Renal pelvis (tissue), 12 donors: ENCODE results near the gene IRF2BP2. TPM values are rescaled to one million over a fixed set of nuclear protein-coding genes. Genes with fewer than 3 reads are reported as not detected.

Experiments
- DNase-seq: peaks from one replicate; pipeline ENCODE4 v3.0.0-alpha.2; 2013
- long read RNA-seq, 16 experiments: transcript quantifications; one replicate each; lab custom pipeline, GENCODE V29; 2026
- polyA plus RNA-seq, 3 donors: library from polyadenylated mRNA; unstranded; fragments of 120-200 nt; gene quantifications; one replicate each; pipeline ENCODE4 v1.2.1, GENCODE V29; 2013; ENCODE audit not compliant: insufficient read length in 3 of 3

The IRF2BP2 gene
- polyA plus RNA-seq: 100 to 1,000 TPM; 151 to 170 (median 167) TPM
- long read RNA-seq, donor 1, full-length matches to known transcripts: 27 of 27 reads
- long read RNA-seq, donor 1, partial matches to known transcripts: 0 of 27 reads
- long read RNA-seq, donor 1, other reads (novel, unspliced or antisense): 0 of 27 reads
- long read RNA-seq, donor 2, full-length matches to known transcripts: 24 of 24 reads
- long read RNA-seq, donor 2, partial matches to known transcripts: 0 of 24 reads
- long read RNA-seq, donor 2, other reads (novel, unspliced or antisense): 0 of 24 reads
- long read RNA-seq, donor 3, full-length matches to known transcripts: 22 of 22 reads
- long read RNA-seq, donor 3, partial matches to known transcripts: 0 of 22 reads
- long read RNA-seq, donor 3, other reads (novel, unspliced or antisense): 0 of 22 reads
- long read RNA-seq, donor 4, full-length matches to known transcripts: 19 of 19 reads
- long read RNA-seq, donor 4, partial matches to known transcripts: 0 of 19 reads
- long read RNA-seq, donor 4, other reads (novel, unspliced or antisense): 0 of 19 reads
- long read RNA-seq, donor 5, full-length matches to known transcripts: 16 of 16 reads
- long read RNA-seq, donor 5, partial matches to known transcripts: 0 of 16 reads
- long read RNA-seq, donor 5, other reads (novel, unspliced or antisense): 0 of 16 reads
- long read RNA-seq, donor 6, full-length matches to known transcripts: 34 of 39 reads
- long read RNA-seq, donor 6, partial matches to known transcripts: 5 of 39 reads
- long read RNA-seq, donor 6, other reads (novel, unspliced or antisense): 0 of 39 reads
- long read RNA-seq, donor 7, full-length matches to known transcripts: 43 of 43 reads
- long read RNA-seq, donor 7, partial matches to known transcripts: 0 of 43 reads
- long read RNA-seq, donor 7, other reads (novel, unspliced or antisense): 0 of 43 reads
- long read RNA-seq, donor 8, full-length matches to known transcripts: 20 of 20 reads
- long read RNA-seq, donor 8, partial matches to known transcripts: 0 of 20 reads
- long read RNA-seq, donor 8, other reads (novel, unspliced or antisense): 0 of 20 reads
- long read RNA-seq, donor 9, full-length matches to known transcripts: 26 of 137 reads
- long read RNA-seq, donor 9, partial matches to known transcripts: 111 of 137 reads
- long read RNA-seq, donor 9, other reads (novel, unspliced or antisense): 0 of 137 reads
- long read RNA-seq, donor 10, full-length matches to known transcripts: 33 of 33 reads
- long read RNA-seq, donor 10, partial matches to known transcripts: 0 of 33 reads
- long read RNA-seq, donor 10, other reads (novel, unspliced or antisense): 0 of 33 reads
- long read RNA-seq, donor 11, full-length matches to known transcripts: 29 of 29 reads
- long read RNA-seq, donor 11, partial matches to known transcripts: 0 of 29 reads
- long read RNA-seq, donor 11, other reads (novel, unspliced or antisense): 0 of 29 reads
- long read RNA-seq, donor 12, full-length matches to known transcripts: 47 of 47 reads
- long read RNA-seq, donor 12, partial matches to known transcripts: 0 of 47 reads
- long read RNA-seq, donor 12, other reads (novel, unspliced or antisense): 0 of 47 reads
- long read RNA-seq, donor 13, full-length matches to known transcripts: 24 of 24 reads
- long read RNA-seq, donor 13, partial matches to known transcripts: 0 of 24 reads
- long read RNA-seq, donor 13, other reads (novel, unspliced or antisense): 0 of 24 reads
- long read RNA-seq, donor 14: 0 reads
- long read RNA-seq, donor 15, full-length matches to known transcripts: 44 of 44 reads
- long read RNA-seq, donor 15, partial matches to known transcripts: 0 of 44 reads
- long read RNA-seq, donor 15, other reads (novel, unspliced or antisense): 0 of 44 reads
- long read RNA-seq, donor 16, full-length matches to known transcripts: 19 of 19 reads
- long read RNA-seq, donor 16, partial matches to known transcripts: 0 of 19 reads
- long read RNA-seq, donor 16, other reads (novel, unspliced or antisense): 0 of 19 reads

DNA sequence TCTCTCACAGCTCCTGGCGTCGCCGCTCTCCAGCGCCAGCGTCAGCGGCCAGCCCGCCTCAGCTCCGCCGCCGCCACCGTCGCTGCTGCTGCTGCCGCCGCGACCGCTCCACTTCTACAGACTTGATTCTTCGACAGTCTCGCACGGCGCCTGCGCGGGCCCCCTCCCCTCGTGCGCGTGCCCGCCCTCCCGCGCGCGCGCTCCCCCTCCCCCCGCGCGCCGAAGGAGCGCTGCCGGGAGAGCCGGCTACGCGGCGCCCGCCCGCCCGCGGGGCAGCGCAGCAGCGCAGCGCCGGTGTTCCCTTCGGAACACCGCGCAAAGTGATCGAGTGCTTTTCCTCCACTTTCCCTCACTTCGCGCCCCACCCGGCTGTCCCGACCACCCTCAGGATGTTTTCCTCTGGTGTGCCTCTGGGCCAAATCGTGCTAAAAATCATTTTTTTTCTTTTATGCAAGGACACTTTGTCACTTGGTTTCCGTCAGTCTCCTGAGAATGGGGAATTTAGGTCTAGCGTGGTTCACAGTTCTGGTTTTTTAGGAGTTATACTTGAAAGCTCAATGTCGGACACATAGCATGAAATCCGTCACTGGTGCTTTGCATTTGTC is at the start of gene IRF2BP2:
IRF2BP2 (minus strand) TSS at position 118 of the 605 bp plus-strand sequence. CDS start 684 bp downstream, outside the sequence.
- no peak for DNase-seq

DNA sequence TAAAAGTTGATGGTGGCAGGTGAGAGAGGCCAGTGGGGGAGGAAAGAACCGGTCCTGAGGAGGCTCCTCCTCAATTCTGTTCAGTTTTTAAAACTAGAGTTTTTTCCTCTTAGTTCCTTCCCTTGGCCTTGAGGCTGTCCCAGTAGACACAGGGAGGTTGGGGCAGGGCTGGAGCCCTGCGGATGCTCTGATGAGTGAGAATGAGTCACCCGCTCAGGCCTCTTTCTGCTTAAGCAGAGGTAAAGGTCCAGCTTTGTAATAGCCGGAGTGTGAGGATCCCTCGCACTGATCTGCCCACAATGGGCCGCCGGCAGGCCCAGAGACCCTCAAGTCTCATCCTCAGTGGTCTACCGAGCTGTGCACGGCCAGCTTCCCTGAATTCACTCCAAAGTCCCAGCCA is 49.6 kb upstream of the IRF2BP2 start:
- no peak for DNase-seq

DNA sequence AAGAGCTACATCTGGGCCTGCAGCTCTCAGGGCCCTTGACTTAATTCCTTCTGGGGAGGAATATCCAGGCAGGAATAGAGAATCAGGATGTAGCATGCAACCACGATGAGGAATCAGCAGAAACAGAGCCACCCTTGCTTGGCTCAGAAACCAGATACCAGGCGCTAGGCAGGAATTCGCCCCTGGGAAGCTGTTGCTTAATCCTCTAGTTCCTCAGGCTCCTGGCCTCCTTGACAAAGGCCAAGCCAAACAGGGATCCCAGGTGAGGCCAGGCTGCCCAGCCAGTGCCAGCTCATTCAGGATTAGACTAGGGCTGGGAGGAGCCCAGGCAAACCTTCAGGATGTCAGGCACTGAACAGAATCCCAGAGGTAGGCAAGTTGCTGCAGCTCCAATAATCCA is 48.2 kb upstream of the IRF2BP2 start:
- no peak for DNase-seq

DNA sequence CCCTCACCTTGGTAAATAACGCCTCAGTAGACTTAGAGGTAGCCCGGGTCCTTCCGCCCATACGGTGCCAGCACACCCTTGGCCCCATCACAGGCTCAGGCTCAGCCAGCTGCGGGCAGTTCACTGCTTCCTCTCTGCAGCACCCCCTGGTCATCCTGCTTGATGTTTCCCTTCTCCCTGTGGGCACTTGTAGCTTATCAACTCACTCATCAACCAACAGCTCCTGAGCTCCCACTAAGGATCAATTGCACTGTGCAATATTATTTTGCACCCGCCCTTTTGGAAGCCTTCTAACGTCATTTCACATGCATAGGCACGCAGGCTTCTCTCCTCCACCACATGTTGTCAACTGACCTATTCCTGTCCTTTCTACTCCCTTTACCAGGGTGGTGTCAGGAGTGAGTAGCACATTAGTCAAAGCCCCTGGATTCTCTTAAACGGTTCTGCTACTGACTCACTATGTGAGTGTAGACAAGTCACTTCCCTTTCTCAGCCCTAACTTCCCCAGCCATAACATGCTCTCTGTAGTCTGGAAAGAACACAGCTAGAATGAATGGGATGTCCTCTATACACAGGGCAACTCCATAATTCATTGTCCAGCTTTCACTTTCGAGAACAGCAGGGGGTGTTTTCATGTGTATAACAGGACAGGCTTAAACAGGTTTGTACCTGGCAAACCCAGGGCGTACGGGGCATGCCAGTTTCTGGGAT is 47.1 kb upstream of the IRF2BP2 start:
- peak; percentile 30 for DNase-seq

DNA sequence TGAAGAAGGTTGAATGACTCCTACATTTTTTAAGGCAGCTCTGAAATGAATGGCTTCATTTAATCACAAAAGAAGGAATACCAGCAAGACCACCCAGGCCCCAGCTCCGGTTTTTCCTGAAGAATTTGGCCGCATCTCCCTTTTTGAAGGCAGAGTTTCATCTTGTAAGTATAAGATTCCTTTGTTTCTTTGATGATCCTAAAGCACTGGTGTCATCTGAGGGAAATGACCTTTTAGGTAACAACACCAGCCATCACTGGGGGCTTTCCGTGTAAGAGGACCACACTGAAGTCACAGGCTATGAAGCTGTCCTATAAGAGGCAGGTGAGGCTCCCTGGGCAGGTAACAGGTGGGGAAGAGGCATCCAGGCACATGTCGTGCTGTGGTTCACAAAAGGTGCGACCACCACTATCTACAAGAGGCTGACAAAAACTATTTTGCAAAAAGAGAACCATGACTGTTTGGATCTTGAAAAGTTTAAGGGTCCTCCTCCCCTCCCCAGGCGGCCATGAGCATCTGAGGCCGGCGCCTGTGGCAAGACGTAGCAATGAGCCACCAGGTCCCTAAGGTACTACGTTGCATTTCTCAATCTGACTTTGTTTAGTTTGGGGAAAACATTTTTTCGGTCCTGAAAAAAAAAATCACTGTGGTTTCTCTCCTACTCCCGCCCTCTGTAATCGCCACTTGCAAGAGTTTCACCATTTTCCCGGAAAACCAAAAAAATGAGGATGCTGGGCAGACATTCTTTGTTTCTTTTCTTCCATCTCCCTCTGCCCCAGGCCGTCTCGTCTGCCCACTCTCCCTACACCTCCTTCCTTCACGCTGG is 46.3 kb upstream of the IRF2BP2 start:
- no peak for DNase-seq

DNA sequence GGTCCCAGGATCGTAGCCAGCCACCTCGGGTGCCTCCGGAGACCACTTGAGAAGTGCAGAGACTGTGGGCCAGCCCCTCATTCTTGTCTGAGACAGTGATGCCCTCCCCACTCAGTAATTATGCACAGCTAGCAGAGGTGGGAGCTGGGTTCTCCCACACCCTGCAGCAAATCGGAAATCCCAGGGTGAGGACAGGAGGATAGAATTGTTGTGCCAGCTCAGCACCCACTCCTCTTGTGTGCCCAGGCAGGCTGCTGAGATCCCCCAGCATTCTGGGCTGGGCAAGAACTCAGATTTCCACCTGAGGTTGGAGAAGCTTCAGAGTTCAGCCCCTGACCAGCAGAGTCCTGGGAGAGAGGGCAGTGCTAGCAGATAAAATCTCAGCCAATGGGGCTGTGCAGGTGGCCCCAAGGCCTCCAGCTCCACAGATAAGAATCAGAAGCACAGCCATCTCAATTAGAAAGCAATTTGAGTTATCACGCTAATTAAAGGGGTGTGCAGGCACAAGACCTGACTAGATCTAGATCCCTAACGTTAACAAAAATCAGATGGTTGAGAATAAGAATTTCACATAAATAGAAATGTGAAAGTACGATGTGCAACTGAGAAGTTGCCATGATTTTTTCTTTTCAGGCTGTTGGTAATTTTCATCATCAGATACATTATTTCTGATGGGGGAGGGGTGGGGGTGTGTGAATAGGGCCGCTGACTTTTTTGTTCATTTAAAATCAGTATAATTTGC is 45.5 kb upstream of the IRF2BP2 start:
- DNase-seq: no peak

DNA sequence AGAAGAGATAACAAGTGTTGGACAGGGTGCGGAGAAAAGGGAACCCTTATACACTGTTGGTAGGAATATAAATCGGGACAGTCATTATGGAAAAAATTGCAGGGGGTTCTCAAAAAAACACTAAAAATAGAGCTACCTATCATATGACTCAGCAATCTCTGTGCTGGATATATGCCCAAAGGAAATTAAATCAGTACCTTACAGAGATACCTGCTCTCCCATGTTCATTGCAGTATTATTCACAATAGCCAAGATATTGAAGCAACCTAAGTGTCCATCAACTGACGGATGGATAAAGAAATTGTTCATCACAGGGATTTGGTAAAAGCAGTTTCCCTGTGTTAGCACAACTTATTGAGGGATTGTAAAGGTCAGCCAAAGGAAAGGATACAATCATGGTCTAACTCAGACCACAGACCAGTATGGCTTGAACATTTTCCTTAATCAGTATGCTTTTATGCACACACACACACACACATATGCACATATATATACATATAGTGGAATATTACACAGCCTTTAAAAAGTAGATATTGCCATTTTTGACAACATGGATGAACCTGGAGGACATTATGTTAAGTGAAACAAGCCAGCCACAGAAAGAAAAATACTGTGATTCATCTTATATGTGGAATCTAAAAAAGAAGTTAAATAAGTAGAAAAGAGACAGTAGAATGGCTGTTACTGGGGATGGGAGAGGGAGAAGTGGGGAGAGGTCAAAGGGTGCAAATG is 44.2 kb upstream of the IRF2BP2 start:
- no peak for DNase-seq

DNA sequence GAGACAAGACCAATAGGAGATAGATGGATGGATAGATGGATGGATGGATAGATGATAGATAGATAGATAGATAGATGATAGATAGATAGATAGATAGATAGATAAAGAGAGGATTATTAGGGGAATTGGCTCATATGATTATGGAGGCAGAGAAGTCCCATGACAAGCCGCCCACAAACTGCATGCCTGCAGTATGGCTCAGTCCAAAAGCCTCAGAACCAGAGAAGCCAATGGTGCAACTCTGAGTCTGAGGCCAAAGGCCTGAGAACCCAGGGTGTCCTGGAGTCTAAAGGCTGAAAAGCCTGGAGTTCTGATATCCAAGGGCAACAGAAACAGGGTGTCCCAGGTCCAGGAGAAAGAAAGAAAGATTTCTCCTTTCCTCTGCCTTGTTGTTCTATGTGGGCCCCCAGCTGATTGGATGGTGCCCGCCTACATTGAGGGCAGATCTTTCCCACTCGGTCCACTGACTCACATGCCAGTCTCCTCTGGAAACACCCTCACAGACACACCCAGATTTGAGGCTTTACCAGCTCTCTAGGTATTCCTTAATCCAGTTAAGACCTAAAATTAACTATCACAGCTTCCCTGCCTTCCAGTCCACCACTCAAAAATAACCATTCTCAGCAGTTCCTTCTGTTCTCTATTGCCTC is 39.6 kb upstream of the IRF2BP2 start:
- DNase-seq: no peak

DNA sequence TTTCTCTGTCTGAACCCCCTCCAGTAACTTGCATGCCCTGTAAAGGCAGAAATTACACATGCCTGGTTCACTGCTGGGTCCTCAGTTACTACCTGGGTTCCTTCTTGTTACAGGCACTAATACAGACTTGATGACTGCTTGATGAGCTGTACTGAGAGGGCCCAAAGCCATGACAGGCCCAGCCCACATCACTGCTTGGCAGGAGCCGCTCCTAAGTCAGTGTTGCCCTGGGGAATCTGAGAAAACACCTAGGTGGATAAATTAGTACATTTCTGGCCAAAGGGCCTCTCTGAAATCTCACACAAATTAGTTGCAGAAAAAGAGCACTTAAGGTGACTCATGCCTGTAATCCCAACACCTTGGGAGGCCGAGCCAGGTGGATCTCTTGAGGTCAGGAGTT is 37.8 kb upstream of the IRF2BP2 start:
- no peak for DNase-seq

DNA sequence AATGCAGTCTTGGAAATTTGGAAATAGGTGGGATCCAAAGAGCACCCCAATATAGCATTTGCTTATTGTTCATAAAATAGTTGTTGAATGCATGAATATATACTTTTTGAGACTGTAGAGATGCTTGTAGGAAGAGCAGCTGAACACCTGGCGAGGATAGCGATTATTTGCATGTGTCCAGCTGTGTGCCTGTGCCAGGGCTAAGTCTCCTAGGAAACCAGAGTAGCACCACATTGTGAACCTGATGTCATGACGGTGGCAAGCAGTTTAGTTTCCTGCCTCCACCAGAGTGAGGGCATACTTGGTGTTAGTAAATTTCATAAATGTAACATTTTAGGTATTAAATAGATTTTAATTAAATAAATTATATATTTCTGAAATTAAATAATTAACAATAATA is 37.3 kb upstream of the IRF2BP2 start:
- DNase-seq: no peak

DNA sequence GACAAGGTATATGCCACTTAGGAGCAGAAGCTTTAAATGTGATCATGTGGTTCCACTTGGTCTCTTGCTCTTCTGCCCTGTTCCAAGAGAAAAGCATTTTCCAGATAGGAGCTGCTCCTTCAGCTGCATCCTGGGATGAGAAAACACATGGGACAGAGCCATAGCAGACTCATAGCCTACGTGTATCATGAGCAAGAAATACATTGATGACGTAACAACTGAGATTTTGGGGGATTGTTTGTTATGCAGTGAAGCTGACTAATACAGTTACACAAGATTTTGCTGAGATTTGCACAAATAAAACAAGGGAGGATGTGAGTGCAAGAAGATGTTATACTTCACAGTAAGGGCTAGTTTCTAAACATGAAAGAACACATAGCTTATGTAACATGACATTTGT is 36.0 kb upstream of the IRF2BP2 start:
- no peak for DNase-seq

DNA sequence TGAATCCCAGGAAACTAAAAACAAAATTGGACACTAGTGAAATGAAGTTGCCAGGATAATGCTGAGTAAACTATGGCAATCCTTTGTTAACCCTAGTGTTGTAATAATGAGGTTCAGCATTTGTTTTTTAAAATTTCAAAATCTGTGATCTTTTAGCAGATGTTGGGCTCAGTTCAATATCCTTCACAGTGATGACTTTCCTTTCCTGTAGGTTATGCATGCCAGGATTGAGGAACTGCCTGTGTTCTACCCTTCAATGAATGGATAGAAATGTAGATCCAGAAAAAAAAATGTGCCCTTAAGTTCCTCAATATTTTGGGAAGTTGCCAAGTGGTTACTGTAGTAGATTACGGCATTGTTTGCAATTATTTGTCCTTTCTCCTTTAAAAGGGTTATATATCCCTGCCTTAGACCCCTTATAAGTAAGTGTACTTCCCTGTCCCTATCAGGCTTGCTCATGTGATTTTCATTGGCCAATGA is 35.5 kb upstream of the IRF2BP2 start:
- no peak for DNase-seq

DNA sequence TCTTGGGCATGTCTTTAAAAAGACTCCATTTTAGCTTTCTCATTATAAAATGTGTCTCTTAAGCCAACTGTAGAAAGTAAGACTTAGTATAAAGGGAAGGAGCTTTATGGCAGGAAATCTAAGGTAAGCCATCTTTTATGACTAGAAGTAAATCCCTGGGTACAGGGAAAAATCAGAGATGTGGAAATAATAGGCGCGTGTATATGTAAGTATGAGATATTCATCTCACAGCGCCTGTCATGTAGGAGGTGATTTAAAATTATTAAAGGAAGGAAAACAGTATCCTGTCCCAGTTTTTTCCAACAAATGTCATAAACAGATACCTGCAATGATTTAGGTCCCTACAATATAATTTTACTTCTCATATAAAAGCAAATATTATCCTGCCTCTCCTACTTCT is 35.0 kb upstream of the IRF2BP2 start:
- no peak for DNase-seq

DNA sequence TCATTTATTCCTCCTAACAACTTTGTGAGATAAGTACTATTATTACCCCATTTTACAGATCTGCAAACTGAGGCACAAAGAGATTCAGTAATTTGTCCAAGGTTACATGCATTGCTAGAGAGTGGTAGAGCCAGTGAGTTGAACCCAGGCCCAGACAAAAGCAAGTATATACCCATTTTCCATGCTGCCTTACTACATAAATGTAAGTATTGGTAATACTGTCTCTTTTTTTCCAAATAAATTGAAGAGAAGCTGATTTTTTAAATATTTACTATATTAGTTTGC is 33.8 kb upstream of the IRF2BP2 start:
- DNase-seq: no peak

DNA sequence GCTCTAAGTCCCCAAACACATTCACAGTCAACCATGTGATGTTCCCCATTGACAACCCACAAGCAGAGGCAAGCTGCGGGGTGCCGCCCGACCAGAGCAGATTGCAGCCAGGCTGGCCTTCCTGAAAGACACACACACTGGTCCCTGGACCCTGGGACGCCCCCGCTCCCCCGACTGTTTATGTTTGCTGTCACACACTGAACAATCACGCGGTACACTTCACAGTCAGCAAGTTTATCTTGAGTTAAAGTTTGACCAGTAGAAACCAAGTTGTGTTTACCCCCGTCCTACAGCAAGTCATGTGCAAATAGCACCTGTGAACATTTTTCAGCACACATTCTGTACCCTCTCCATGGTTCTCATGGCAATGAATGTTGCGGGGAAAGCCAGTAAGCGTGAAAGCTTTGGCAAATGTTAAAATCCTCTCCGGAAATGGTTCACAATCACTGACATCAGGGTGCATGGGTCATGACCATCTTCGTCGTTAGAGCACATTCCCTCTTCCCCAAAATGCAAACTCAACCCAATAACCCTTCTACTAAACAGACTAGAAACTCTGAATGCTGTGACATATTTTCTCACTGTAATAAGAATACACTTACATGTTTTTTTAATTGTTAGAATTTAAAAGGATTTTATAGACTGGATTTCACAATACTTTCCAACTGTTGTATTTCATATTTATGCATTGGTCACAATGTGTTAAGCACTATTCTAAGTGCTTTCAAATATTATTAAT is 33.3 kb upstream of the IRF2BP2 start:
- DNase-seq: no peak

DNA sequence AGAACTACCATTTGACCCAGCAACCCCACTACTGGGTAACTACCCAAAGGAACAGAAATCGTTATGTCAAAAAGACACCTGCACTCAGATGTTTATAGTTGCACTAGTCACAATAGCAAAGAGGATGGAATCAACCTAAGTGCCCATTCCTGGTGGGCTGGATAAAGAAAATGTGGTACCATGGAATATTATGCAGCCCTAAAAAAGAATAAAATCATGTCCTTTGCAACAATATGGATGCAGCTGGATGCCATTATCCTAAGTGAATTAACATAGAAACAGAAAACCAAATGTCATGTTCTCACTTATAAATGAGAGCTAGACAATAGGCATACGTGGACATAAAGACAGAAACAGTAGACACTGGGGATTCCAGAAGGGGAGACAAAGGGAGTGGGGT is 32.5 kb upstream of the IRF2BP2 start:
- DNase-seq: no peak
